ENCODE measurements around the gene SUGT1.
"Not testable (repeated sequence)": the region's sequence is repeated elsewhere in the genome, so short reads cannot be mapped to it uniquely, and the experiment has no call there.

The SUGT1 gene

GRCh38 chr13:52652196-52652979 is at the start of gene SUGT1:
Gene SUGT1, plus strand, starts transcription at chr13:52652836. Its CDS starts 85 bp downstream, at chr13:52652921.
- TF ChIP-seq CTCF (IDR thresholded peaks at IDR 0.05; ENCODE audit: insufficient read depth, low read length, poor library complexity, severe bottlenecking): peak; percentile 83
- H3K4me3 ChIP-seq (replicated peaks; ENCODE audit: low read depth, low read length): peak within 1 kb of the TSS; percentile 81
- no peaks in the 10 kb centered on the region for H3K27me3 ChIP-seq (replicated peaks; ENCODE audit: control insufficient read depth, insufficient read depth, low read length)
- peak; percentile 99 for DNase-seq (ENCODE audit: extremely low read depth, insufficient read length)
- H3K36me3 ChIP-seq (ENCODE audit: control insufficient read depth, insufficient read depth, low read length): no peaks in the 10 kb centered on the region; the same call in 1 of the 2 replicates

- H3K27me3 ChIP-seq (replicated peaks; ENCODE audit: control insufficient read depth, insufficient read depth, low read length); H3K36me3 ChIP-seq (ENCODE audit: control insufficient read depth, insufficient read depth, low read length); H3K4me3 ChIP-seq (replicated peaks; ENCODE audit: low read depth, low read length); DNase-seq (ENCODE audit: extremely low read depth, insufficient read length): not testable (repeated sequence)
These were observed 49.3 kb upstream of the SUGT1 start for GRCh38 chr13:52603316-52603715.

- H3K36me3 ChIP-seq (ENCODE audit: control insufficient read depth, insufficient read depth, low read length); H3K4me3 ChIP-seq (replicated peaks; ENCODE audit: low read depth, low read length); H3K27me3 ChIP-seq (replicated peaks; ENCODE audit: control insufficient read depth, insufficient read depth, low read length); DNase-seq (ENCODE audit: extremely low read depth, insufficient read length): not testable (repeated sequence)
These were observed 46.5 kb upstream of the SUGT1 start for GRCh38 chr13:52606126-52606525.

GRCh38 chr13:52606795-52607194 is 45.8 kb upstream of the SUGT1 start:
- not testable (repeated sequence) for DNase-seq (ENCODE audit: extremely low read depth, insufficient read length); H3K27me3 ChIP-seq (replicated peaks; ENCODE audit: control insufficient read depth, insufficient read depth, low read length); H3K4me3 ChIP-seq (replicated peaks; ENCODE audit: low read depth, low read length); H3K36me3 ChIP-seq (ENCODE audit: control insufficient read depth, insufficient read depth, low read length)

- not testable (repeated sequence) for H3K4me3 ChIP-seq (replicated peaks; ENCODE audit: low read depth, low read length); H3K36me3 ChIP-seq (ENCODE audit: control insufficient read depth, insufficient read depth, low read length); H3K27me3 ChIP-seq (replicated peaks; ENCODE audit: control insufficient read depth, insufficient read depth, low read length); DNase-seq (ENCODE audit: extremely low read depth, insufficient read length)
These were observed 44.5 kb upstream of the SUGT1 start for GRCh38 chr13:52608184-52608583.

GRCh38 chr13:52609013-52609606 is 43.5 kb upstream of the SUGT1 start:
- H3K36me3 ChIP-seq (ENCODE audit: control insufficient read depth, insufficient read depth, low read length); H3K27me3 ChIP-seq (replicated peaks; ENCODE audit: control insufficient read depth, insufficient read depth, low read length); H3K4me3 ChIP-seq (replicated peaks; ENCODE audit: low read depth, low read length); DNase-seq (ENCODE audit: extremely low read depth, insufficient read length): not testable (repeated sequence)
- peak; percentile 42 for TF ChIP-seq CTCF (IDR thresholded peaks at IDR 0.05; ENCODE audit: insufficient read depth, low read length, poor library complexity, severe bottlenecking)

- H3K4me3 ChIP-seq (replicated peaks; ENCODE audit: low read depth, low read length); DNase-seq (ENCODE audit: extremely low read depth, insufficient read length); H3K36me3 ChIP-seq (ENCODE audit: control insufficient read depth, insufficient read depth, low read length); H3K27me3 ChIP-seq (replicated peaks; ENCODE audit: control insufficient read depth, insufficient read depth, low read length): not testable (repeated sequence)
These were observed 42.5 kb upstream of the SUGT1 start for GRCh38 chr13:52610158-52610557.

- Histone ChIP-seq H3K4me3 (replicated peaks; ENCODE audit: low read depth, low read length) (no peak overlapping the region), H3K36me3 (ENCODE audit: control insufficient read depth, insufficient read depth, low read length) (no peaks in the 10 kb centered on the region)
- TF ChIP-seq CTCF (IDR thresholded peaks at IDR 0.05; ENCODE audit: insufficient read depth, low read length, poor library complexity, severe bottlenecking): no peak
These were observed 37.4 kb upstream of the SUGT1 start for GRCh38 chr13:52615134-52615801.

More at GRCh38 chr13:52615134-52615801, 37.4 kb upstream of the SUGT1 start:
- no peak for DNase-seq (ENCODE audit: extremely low read depth, insufficient read length)
- no peaks in the 10 kb centered on the region for H3K27me3 ChIP-seq (replicated peaks; ENCODE audit: control insufficient read depth, insufficient read depth, low read length)
